A673 (cell line): Measurements from ENCODE around the gene ABR.

Experiments used
- CTCF ChIP-seq: fragments of 300-800, 200-600 bp; sonication (generic); conservative IDR thresholded peaks from 2 replicates; pipeline ENCODE4 v1.5.1; 2017; ENCODE audit warnings: low read depth, mild to moderate bottlenecking, antibody characterized with exemption, low read length, moderate library complexity, mixed read lengths
- EZH2 ChIP-seq: fragments of 200-600 bp; sonication (generic); IDR thresholded peaks from 2 replicates; pipeline ENCODE4 v1.6.1; 2017; ENCODE audit warnings: borderline replicate concordance, low read depth, mild to moderate bottlenecking, mixed read lengths, antibody characterized with exemption, low read length; ENCODE audit not compliant: poor library complexity, severe bottlenecking

DNA sequence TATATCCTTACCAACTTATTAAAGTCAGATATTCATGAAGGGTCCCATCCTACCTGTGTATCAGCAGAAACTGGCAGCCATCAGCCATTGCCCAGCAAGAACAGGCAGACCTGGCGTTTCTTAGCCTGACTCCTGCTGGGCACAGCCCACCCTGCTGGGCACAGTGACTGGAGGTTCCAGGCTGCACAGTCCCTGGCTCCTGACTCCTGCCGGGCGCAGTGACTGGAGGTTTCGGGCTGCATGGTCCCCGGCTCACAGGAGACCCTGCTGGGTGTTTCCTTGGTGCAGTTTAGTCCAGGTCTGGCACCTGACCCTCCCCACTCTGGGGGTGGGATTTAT is 176.2 kb downstream of the ABR start:
- TF ChIP-seq CTCF (no peak), EZH2 (no peak)
